Uterus (tissue), 2 donors: ENCODE results near the gene ADCY6.

ENCODE experiments used
- POLR2A ChIP-seq, 2 donors: fragments of 450-650 bp; IDR thresholded peaks; one replicate each; pipeline ENCODE4 v1.6.1; 2016; ENCODE audit warnings: antibody characterized with exemption in 2 of 2, mild to moderate bottlenecking in 1 of 2, moderate library complexity in 1 of 2
- TF ChIP-seq, protein P1 (sequence below), 4 experiments: fragments of 200-600 bp in 2 of 4; fragments of 450-650 bp in 2 of 4; sonication (generic) in 2 of 4; IDR thresholded peaks; one replicate each; pipeline ENCODE4 v1.5.1; 2016 to 2019; ENCODE audit warnings: antibody characterized with exemption in 4 of 4, mild to moderate bottlenecking in 2 of 4, moderate library complexity in 1 of 4

DNA sequence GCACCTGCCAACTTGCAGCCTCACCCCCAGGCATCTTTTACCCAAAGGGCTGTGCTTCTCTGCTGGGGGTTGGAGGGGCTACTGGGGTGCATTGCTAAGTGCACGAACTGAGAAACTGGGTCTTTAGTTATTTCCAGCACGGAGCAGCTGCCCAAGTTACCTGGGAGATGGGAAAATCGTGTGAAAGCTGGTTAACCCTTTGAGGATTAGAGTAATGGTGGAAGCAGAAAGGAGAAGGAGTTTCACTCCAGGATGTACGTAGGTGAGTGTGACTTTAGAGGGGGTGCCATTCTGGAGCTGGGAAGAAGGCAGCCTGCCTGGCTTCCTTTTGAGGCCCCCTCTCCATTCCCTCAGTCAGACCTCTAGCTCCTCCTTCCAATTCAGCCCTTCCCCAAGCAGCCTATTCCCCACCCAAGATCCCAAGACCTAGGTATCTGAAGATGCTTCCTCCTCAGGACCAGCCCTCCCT is 1.0 kb upstream of the ADCY6 start:
- TF ChIP-seq, protein P1, sequence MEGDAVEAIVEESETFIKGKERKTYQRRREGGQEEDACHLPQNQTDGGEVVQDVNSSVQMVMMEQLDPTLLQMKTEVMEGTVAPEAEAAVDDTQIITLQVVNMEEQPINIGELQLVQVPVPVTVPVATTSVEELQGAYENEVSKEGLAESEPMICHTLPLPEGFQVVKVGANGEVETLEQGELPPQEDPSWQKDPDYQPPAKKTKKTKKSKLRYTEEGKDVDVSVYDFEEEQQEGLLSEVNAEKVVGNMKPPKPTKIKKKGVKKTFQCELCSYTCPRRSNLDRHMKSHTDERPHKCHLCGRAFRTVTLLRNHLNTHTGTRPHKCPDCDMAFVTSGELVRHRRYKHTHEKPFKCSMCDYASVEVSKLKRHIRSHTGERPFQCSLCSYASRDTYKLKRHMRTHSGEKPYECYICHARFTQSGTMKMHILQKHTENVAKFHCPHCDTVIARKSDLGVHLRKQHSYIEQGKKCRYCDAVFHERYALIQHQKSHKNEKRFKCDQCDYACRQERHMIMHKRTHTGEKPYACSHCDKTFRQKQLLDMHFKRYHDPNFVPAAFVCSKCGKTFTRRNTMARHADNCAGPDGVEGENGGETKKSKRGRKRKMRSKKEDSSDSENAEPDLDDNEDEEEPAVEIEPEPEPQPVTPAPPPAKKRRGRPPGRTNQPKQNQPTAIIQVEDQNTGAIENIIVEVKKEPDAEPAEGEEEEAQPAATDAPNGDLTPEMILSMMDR (IDR thresholded peaks at IDR 0.05) = no peak
- TF ChIP-seq POLR2A (IDR thresholded peaks at IDR 0.05) = no peak
